HL-60/S4 treated with retinoic acid at 250 ng/mL for 4 days and 3 days (cell line): Measurements from ENCODE around the gene GYPC.
"Not testable (repeated sequence)": the region's sequence is repeated elsewhere in the genome, so short reads cannot be mapped to it uniquely, and the experiment has no call there.

Experiments
- in situ Hi-C: fragments of 300-500 bp; cut with MboI; formaldehyde crosslinking; loops from 2 replicates; pipeline ENCODE4 v1.7.0; 2022; ENCODE audit warnings: low sequenced_read_pairs

The GYPC gene

DNA sequence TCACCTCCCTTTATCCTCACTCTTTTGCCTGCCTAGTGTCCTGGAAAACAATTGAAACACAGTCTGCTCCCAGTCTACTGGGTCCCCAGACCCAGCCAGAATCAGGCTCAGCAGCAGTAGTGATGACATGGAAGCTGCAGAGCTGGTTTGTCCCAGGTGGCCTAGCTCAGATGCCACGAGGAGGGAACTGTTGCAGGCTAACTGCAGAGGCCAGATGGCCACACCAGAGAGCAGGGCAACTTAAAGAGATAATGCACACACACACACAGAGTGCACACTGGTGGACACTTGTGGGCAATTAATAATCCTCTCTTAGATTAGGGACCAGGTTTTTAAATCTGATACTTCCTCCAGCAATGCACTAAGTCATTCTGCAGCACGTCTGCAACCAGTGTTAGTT, 42.4 kb downstream of the GYPC start:
- in situ Hi-C loops, result no loop called here

DNA sequence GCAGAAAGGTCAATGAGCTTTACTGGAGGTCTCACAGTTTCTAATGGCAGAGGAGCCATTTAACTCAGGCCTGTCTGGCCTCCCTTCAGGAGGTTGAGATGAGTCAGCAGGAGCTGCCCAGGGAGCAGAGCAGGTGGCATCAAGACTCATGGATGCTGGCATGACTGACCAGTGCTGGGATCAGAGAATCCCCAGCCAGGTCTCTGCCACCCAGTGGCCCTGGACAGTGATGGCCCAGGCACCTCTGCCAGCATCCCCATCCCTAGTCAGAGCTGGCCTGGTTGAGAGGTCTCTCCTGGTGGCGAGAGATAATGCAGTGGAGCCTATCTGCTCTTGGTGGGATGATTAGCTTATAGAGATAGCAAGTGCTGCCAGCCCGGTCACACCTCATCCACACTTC, 43.1 kb downstream of the GYPC start:
- in situ Hi-C loops, result no loop called here

GRCh38 chr2:126699716-126700581, 44.0 kb downstream of the GYPC start:
- in situ Hi-C loops, result no loop called here

GRCh38 chr2:126700677-126701076, 44.7 kb downstream of the GYPC start:
- in situ Hi-C loops, result no loop called here

DNA sequence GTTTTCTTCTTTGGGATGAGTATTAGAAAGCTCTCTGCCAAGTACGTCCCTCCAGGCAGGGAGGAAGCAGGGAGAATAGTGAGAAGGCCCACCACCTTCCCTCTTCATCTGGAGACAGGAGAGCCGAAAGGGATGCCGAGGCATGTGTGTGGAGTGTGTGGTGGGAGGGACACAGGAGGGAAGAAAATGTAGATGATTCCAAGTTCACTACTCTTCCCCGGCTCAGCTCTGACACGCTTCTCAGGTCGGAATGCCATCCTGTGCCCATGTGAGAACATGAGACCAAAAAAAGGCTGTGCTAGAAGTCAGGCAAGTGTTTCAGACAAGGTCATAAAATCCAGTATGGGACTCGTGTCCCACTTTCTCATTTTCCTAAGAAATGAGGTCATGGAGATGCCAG, 47.4 kb downstream of the GYPC start:
- in situ Hi-C loops, result no loop called here

DNA sequence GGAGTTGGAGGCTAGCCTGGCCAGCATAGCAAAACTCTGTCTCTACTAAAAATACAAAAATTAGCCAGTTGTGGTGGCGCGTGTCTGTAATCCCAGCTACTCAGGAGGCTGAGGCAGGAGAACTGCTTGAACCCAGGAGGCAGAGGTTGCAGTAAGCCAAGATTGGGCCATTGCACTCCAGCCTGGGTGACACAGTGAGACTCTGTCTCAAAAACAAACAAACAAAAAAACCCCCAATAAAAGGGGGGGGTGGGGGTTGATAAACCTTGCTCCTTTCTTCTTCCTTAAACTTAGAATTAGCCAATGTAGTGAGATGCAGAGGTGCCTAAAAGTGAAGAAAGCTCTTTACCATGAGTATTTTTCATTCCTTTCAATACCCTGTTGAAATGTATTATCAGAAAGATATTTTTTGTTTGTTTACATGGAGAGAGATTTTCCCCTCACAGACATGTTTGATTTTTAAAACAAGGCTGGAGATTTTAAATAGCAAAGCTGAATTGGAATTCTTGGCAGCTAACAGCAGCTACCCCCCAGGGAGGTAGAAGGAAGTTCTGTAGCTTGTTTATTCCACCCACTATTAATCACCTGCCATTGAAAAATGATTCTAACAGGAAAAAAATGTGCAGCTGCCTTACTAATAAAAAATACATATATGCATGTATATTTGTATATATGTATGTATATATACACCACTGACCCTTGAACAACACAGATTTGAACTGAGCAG, 48.6 kb downstream of the GYPC start:
- in situ Hi-C loops, result no loop called here

- in situ Hi-C loops, result no loop called here
Measured at GRCh38 chr2:126707191-126707590, 51.2 kb downstream of the GYPC start.

- in situ Hi-C loops, result no loop called here
Measured at GRCh38 chr2:126707941-126708340, 52.0 kb downstream of the GYPC start.

DNA sequence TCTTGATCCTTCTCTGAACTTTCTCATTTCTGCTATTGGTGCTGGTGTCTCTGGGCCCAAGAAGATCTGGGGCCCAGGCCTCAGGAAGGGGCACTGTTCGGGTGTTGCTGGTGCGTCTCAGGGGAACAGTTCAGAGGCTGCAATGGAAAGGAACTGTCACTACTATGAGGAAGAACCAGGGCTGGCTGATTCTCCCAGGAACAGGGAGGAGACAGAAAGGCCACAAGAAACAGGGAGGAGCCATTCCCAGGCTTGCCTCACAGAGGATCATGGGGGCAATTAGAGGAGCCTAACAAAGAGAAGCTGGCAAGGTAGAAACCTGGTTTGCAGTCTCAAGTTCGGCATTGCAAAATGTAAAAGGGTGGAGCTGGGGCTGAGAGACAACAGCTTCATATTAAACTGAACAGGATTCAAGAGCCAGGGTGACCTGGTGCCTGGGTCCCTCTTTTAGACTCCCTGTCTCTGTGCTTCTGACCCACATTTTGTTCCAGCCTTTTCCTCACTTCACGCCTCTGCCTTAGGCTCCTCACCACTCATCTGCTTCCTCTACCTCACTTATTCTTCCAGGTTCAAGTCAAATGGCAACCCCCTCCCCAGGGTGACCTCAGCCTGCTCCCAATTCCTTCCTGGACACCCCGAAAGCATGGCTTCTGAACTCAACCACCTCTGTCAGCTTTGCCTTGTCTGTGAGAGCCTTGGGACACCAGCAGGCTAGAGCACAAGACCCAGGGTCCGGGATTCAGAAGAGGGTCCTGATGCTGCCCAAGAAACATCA, 58.4 kb downstream of the GYPC start:
- in situ Hi-C loops, result no loop called here

GRCh38 chr2:126715111-126715510, 59.2 kb downstream of the GYPC start:
- in situ Hi-C loops, result no loop called here

DNA sequence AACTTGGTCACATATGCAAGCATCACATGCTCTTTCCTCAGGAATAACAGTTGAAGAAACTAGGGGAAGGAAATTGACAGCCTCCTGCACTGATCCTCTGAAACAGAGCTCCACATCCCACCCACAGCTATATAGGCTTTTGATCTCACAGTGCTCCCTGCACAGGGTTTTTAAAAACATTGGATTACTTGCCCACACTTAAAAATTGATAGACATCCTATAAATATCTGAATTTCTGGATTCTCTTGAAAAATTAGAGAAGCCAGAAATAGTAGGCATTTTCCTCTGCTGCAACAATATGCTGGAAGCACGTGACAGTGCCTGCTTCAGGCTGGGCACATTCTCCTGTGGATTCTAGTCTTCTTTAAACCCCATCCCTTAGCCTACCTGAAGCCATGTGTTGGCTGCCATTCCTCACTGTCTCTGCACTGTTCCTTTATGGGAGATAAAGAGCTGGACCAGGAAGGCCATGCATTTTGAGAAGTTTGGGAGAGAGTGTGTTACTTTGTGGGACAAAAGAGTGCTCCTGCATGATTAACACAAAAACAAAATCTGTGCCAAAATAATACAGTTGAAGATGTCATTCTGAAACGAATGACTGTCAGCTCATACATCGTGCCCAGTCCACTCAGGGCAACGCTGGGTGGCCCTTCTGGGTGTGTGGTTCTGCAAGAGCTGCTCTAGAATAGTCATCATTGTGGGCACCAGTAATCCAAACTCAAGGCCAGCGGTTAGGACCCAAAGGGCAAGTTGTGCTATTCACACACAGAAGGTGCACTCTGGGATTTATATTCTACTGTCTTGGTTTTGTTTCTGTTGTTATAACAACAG, 59.8 kb downstream of the GYPC start:
- in situ Hi-C loops, result no loop called here

DNA sequence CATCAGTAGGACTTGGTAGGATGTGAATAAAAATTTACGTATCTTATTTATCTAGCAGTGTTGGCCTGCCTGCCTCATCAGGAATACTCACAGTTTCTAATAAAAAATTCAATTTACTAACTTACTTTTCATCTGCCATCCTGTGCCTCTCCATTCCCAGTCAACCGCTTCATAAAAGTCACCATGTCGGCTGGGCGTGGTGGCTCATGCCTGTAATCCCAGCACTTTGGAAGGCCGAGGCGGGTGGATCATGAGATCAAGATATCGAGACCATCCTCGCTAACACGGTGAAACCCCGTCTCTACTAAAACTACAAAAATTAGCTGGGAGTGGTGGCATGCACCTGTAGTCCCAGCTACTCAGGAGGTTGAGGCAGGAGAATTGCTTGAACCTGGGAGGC, 61.3 kb downstream of the GYPC start:
- in situ Hi-C loops, result not testable (repeated sequence)

DNA sequence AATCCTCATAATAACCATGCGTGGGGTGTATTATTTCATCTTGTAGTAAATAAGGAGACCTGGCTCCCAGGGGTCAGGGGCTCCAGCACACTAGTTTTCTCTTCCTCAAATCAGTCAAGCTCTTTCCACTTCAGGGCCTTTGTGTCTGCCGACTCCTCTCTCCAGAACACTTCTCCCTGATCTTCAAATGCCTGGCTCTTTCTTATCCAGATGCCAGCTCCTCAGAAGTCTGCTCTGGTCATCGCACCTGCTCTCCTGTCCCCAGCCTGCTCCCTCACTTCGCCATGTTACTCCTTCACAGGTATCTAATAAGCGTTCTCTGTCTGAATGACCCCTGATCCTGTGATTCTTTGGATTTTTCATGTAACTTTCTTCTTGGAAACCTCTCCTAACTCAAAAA, 62.0 kb downstream of the GYPC start:
- in situ Hi-C loops, result no loop called here

DNA sequence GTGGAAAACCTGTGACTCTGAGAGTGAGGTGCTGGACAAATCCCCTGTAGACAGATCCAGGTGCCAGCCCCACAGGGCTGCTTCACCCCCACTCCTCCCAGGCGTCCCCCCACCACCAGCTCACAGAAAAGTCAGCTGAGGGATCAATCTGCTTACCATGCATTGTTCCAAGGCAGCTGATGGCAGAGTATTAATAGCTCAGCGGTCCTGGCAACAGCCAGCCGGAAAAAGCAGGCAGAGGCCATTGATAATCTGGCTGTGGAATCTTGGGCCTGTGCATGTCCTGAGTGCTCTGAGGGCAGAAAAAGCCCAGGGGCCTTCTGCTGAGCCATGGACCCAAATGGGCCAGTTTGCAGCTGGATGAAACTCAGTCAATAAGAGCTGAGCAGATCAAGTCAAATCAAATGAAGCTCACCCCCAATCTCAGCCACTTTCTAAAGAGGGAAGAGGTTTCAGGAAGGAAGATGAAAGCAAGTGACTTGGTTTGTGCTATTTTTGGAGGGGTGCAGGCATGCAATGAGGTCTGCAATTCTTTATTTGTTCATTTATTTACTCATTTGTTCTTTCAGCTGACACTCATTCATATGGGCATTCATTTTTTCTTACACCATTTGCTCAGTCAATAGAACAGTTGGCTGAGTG, 63.4 kb downstream of the GYPC start:
- in situ Hi-C loops, result no loop called here

DNA sequence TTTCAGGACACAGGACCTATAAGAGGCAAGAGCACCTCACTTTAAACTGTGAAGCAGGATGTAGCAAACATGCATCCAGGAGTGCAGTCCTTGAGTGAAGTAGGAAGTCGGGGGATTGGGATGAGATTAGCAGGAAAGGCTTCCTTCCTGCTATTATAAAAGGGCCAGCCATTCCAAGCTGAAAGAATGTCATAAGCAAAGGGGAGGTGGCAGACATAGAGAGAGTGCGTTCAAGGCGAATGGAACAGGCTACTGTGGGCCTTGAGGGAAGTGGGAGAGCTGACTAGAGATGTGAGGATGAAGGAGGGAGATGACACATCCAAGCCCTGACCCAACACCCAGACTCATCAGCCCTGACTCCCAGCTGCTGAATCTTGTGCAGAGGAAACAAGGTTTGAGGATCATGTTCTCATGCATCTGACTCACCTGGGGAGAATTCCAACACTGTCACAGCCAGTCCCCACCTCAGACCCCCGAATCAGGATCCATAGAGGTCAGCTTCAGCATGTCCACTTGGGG, 63.9 kb downstream of the GYPC start:
- in situ Hi-C loops, result no loop called here

GRCh38 chr2:126720638-126721037, 64.7 kb downstream of the GYPC start:
- in situ Hi-C loops, result no loop called here

GRCh38 chr2:126722081-126722480, 66.1 kb downstream of the GYPC start:
- in situ Hi-C loops, result no loop called here

DNA sequence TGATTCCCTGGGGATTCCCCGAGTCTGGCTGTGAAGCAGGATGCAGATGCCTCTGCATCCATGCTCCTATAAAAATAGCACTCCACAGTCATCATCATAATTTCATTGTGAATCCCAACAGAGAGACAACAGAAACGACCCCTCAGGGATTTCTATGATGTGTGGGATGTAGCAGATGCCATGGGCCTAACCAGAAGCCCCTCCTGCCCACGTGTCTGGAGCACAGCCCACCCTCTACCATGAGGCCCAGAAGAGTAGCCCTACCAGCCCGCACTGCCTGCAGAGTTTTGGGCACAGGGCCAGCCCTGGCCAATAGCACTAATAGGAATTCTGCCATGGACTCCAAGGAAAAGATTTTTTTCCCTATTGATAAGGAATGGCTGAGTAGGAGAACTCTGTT, 66.6 kb downstream of the GYPC start:
- in situ Hi-C loops, result no loop called here

DNA sequence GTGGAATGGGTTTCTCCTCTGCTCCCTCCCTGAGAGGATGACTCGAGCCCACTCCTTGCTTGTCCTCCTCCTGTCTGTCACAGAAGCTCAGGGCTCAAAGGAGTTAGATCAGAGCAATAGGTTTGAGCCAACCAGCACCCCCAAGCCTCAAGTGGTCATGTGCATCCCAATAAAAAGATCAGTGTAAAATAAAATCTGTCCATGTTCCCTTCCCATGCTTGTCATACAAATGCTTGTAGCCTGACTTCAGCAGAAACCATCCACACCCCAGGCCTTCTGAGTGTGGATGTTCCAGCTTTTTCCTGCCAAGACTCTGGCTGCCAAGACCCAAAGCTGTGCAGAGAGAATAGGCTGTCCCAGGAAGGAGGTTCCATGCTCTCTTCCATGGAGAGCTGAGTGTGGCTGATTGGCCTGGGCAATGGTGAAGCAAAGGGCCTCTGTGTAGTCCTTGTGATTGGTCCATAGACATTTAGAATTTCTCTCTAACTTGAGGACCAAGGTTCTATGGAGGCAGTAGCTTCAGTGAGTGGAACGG, 67.4 kb downstream of the GYPC start:
- in situ Hi-C loops, result no loop called here

- in situ Hi-C loops, result no loop called here
Measured at GRCh38 chr2:126725580-126725979, 69.6 kb downstream of the GYPC start.
